Suppressor macrophage treated with lipopolysaccharide for 4 hours (primary cell): ENCODE results near the gene NPTX1.
"Not testable (repeated sequence)": the region's sequence is repeated elsewhere in the genome, so short reads cannot be mapped to it uniquely, and the experiment has no call there.

ENCODE experiments used
- DNase-seq: peaks from one replicate; pipeline ENCODE4 v3.0.0-alpha.2; 2020

Gene NPTX1

GRCh38 chr17:80475910-80476876 lies at the start of gene NPTX1:
TSS of gene NPTX1 (minus strand) at chr17:80476607. CDS start at chr17:80476446, 161 bp downstream.
- DNase-seq = no peak

GRCh38 chr17:80523956-80524712 lies 47.7 kb upstream of the NPTX1 start:
- DNase-seq = no peak

GRCh38 chr17:80523054-80523744 lies 46.8 kb upstream of the NPTX1 start:
- no peak for DNase-seq

GRCh38 chr17:80520810-80521455 lies 44.5 kb upstream of the NPTX1 start:
- no peak for DNase-seq

- no peak for DNase-seq
These were observed 42.8 kb upstream of the NPTX1 start for GRCh38 chr17:80519091-80519781.

GRCh38 chr17:80518392-80518791 lies 42.0 kb upstream of the NPTX1 start:
- DNase-seq = no peak

- no peak for DNase-seq
These were observed 41.2 kb upstream of the NPTX1 start for GRCh38 chr17:80517641-80518040.

GRCh38 chr17:80516171-80516932 lies 39.9 kb upstream of the NPTX1 start:
- DNase-seq = no peak

- DNase-seq = no peak
These were observed 37.5 kb upstream of the NPTX1 start for GRCh38 chr17:80513892-80514291.

- DNase-seq = no peak
These were observed 36.8 kb upstream of the NPTX1 start for GRCh38 chr17:80513201-80513600.

GRCh38 chr17:80512233-80512632 lies 35.8 kb upstream of the NPTX1 start:
- DNase-seq = no peak

- no peak for DNase-seq
These were observed 35.1 kb upstream of the NPTX1 start for GRCh38 chr17:80511222-80512180.

- DNase-seq = no peak
These were observed 34.4 kb upstream of the NPTX1 start for GRCh38 chr17:80510772-80511171.

GRCh38 chr17:80510132-80510531 lies 33.7 kb upstream of the NPTX1 start:
- DNase-seq = no peak

- no peak for DNase-seq
These were observed 32.9 kb upstream of the NPTX1 start for GRCh38 chr17:80509311-80509710.

GRCh38 chr17:80507965-80508364 lies 31.6 kb upstream of the NPTX1 start:
- DNase-seq = no peak

- DNase-seq = not testable (repeated sequence)
These were observed 30.8 kb upstream of the NPTX1 start for GRCh38 chr17:80507177-80507576.

GRCh38 chr17:80504686-80505413 lies 28.4 kb upstream of the NPTX1 start:
- DNase-seq = no peak

- DNase-seq = no peak
These were observed 27.5 kb upstream of the NPTX1 start for GRCh38 chr17:80503921-80504320.
